GM21390 (cell line): Measurements from ENCODE around the gene HDAC5.
"Not testable (repeated sequence)": the region's sequence is repeated elsewhere in the genome, so short reads cannot be mapped to it uniquely, and the experiment has no call there.

Experiments used
- ATAC-seq: cut with Tn5 transposase; IDR thresholded peaks from one replicate; pipeline ENCODE4 v1.9.1; 2021; ENCODE audit not compliant: unreplicated experiment

Gene HDAC5

DNA sequence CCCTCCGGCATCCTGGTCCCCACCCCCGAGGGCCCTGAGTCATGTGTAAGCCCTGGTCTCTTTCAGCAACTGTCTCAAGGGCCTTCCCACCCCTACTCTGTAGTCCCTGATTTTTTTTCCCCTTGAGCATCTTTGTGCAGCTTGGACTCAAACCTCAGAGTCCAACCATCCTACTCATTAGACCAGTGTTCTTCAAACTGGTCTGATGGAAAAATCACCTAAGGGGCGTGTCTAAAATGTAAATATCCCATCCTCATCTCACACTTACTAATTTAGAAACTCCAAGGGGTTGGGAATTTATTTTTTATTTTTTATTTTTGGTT, 52.3 kb downstream of the HDAC5 start:
- ATAC-seq = no peak

DNA sequence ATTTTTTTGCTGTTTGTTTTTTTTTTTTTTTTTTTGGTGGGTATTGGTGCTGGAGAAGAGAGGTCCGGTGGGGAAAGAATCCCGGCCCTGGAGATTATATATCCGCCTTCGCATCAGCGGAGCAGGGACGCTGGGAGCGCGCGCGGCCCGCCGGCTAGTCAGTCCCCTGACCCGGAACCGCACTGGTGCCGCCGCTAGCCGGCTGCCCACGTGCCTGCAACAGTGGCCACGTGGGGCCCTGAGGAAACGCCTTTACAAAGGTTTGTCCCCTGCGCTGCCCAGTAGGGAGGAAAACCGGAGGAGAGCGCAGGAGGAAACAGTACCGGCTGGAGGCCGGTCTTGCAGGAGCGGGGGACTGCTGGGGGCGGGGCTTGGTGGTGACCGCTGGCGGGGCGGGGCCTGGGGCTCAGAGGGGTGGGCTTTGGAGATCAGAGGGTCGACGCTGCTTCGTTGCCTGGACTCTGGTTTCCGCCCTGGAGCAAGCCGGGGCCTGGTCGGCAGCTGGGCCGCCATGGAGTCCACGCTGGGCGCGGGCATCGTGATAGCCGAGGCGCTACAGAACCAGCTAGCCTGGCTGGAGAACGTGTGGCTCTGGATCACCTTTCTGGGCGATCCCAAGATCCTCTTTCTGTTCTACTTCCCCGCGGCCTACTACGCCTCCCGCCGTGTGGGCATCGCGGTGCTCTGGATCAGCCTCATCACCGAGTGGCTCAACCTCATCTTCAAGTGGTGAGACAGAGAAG, 52.8 kb downstream of the HDAC5 start, which contains the start of gene G6PC3:
TSS of gene G6PC3 (plus strand) at position 281 of the 743 bp plus-strand sequence. CDS start at position 512, 231 bp downstream.
- ATAC-seq = peak; percentile 64

DNA sequence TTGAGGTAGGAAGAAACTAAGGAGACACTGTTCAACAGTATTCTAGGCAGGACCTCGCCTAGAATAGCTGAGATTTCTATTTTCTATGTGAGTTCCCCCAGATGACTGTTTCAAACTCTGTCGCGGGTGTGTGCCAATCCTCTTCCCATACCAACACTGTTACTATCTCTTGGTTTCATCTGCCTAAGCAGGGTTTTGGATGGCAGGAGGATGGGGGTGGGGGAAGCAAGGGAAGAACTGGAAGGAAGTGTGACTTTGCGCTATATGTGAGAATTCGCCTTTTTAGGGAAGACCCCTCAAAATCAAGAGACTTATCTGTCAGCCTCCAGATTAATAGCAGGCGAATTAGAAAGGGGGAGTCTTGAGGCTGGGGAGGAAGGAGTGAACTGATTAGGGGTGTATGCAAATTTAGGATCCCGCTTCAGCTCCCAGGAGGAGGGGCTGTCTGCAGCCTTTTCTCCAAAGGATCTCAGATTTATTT, 53.4 kb downstream of the HDAC5 start:
- peak; percentile 1 for ATAC-seq

DNA sequence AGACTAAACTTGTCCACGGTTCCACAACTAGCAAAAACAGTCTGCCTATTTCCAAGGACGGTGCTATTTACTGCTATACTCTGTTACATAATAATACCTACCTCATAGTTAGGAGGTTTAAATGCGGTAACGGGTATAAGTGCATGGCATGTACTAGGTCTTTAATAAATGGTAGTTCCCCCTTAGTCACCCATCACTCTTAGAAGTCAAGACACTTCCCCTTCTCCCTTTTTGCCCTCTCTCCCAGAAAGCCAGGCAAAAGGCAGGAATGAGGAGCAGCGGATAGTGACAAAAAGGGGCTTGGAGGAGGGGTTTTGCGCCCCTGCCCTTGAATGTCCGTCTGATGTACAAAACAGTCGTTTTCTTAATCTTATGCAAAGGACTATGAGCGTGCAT, 55.9 kb downstream of the HDAC5 start:
- no peak for ATAC-seq

DNA sequence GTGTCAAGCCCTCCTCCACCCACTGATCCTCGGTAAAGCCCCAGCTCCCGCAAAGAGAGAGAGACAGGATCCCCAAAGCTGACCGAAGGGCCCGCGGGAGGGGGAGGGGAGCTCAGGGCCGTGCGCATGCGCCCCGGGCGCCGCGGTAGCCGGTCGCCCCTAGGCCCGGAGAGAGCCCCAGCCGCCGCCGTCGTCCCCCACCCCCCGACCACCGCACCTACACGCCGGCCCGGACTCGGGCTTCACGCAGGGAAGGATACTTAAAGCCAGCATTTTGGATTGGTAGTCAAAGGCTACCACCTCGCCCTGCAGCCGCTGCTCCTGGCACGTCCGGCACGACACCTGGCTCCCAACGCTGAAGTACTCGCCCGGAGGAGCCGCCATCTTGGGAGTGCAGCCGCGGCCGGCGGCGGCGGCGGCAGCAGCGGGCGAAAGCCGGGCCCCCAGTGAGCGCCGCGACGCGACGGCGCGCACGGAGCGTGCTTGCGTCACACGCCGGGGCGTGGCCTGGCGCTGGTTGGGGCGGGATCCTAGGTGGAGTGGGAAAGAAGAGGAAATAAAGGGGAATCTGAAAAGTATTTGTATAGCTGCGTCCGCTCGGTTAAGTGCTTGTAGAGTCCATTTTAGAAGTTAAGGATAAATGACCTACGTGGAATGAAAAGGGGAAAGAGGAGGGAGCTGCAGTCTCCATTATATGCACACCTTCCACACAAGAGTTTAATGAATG, 57.1 kb downstream of the HDAC5 start, which contains the start of gene LSM12:
TSS of gene LSM12 (minus strand) at position 468 of the 727 bp plus-strand sequence. CDS start at position 384, 84 bp downstream.
- peak; percentile 55 for ATAC-seq

DNA sequence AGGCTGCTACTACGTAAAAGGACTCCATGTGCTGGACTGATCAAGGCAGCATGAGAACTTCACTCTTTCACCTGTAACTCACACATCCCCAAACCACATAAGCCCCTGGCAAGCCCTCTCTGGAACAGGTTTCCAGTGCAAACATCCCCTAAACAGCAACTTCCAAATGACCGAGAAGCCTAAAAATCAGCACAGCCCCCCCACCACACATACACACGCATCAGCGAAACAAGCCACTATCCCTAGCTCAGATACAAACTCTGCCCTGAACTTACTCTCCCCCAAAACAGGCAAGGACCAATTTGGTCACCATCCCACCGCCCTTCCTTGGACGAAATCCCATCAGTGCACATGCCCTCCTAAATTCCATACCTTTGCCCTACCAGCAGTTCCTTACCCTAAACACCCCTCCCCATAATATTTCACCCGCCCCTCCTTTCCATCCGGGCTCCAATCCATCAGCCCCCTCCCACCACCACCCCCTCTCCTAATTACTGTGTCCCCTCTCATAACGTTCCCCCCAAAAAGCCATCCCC, 57.7 kb downstream of the HDAC5 start:
- ATAC-seq = no peak

DNA sequence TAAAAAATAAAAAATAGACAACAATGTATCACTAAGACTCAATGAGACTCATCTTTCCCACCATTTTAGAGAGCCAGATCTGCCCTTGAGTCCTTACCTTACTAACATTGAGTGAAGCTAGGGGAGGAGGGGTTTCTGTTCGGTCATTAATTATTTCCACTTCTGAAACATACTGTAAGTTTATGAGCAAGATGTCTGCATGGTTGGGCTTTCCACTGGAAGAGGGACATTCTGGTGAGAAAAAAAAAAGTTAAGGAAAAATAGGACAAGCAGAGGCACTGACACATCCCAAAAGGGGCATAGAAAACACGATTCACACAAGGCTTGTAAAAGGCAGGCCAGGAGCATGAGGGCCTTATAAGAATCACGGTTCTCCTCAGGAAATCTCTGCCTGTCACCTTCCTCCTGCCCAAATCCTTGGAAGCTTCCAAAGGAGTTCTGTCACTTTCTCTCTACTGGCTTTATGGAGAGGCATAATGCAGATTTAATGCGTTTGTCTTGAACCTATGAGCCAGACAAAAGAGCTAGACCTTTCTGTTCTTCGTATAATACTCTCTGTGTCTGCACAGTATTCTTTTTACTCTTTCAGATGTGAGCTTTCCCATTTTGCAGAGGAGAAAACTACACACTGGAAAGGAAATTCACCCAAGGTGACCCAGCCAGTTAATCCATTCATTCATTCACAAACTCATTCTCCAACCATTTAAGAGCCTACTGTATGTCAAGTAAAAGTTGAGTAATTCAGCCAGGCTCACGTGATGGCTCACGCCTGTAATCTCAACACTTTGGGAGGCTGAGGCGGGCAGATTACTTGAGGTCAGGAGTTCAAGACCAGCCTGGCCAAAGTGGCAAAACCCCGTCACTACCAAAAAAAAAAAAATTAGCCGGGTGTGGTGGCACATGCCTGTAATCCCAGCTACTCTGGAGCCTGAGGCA, 59.5 kb downstream of the HDAC5 start:
- ATAC-seq = no peak

DNA sequence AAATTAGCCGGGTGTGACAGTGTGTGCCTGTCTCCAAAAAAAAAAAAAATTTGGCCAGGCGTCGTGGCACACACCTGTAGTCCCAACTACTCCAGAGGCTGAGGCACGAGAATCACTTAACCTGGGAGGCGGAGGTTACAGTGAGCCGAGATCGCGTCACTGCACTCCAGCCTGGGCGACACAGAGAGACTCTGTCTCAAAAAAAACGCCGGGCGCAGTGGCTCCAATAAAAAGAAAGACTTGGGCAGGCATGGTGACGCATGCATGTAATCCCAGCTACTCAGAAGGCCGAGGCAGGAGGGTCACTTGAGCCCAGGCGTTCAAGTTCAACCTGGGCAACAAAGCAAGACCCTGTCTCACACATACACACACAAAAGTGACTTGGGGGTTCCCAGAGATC, 60.6 kb downstream of the HDAC5 start:
- no peak for ATAC-seq

DNA sequence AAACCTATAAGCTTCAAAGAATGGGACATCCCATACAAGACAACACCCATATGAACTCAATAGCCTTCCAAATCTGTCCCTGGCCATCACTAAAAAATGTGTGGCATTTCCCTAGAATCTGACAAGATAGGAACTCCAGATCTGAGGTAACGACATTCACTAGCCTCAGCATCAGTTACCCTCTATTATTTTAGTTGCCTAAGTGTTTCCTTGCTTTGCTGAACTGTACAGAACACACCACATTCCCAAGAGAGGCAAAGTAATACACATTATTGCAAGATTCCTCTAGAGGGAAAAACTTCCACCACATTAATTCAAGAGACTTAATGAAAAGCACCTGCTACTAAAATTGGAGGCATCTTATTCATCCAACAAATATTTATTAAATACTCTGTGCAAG, 62.0 kb downstream of the HDAC5 start:
- no peak for ATAC-seq

DNA sequence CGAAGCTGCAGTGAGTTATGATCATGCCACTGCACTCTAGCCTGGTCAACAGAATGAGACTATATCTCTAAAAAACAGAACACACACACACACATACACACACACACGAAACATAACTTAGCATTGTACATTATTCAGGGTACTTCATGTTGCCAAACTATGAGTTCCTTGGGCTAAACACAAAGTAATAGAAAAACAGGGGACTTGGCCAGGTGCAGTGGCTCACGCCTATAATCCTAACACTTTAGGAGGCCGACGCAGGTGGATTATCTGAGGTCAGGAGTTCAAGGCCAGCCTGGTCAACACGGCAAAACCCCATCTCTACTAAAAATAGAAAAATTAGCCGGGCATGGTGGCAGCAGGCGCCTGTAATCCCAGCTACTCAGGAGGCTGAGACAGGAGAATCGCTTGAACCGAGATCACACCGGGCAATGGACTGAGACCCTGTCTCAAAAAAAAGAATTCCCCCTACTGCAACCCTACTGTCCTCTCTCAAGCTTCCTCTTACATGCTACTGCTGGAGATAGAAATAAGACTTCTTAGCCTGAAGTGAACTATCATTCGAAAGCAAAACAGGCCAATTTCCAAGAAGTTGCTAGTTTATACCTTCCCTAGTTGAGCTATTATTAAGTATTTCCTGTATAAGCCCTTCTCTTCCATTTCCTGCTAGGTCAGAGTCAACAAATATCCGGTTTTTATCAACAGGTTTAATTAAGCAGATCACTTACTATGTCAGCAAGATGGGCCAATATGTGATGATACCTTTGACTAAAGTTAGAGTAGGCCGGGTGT, 64.1 kb downstream of the HDAC5 start:
- ATAC-seq = no peak

DNA sequence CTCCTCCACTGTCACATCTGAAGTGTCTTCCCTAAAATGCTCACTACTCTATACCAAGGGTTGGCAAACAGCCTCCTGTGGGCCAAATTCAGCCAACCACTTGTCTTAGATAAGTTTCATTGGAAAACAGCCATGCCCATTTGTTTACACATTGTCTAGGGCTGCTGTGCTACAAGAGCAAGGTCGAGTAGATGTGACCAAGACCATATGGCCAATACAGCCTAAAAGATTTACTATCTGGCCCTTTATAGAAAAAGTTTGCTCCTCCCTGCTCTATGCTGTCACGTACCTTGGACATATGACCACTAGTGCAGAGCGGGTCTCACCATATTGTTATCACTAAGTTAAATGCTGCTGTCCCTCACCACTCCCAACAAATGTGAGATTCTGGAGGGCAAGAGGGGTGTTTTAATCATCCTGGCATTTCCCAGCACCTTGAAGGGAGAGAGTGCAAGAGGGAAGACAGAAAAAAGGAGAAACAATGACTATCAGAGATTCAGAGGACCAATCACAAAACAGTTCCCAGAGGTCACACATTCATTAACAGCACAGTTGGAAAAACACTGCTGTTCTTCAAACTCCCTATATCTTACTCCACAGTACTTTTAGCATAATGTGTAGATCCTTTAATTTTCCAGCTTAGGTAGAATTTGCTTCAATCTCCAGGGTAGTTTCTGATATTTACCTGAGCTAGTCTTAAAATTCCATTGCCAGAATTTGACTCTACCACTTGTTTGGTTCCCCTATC, 70.1 kb downstream of the HDAC5 start:
- ATAC-seq = no peak

DNA sequence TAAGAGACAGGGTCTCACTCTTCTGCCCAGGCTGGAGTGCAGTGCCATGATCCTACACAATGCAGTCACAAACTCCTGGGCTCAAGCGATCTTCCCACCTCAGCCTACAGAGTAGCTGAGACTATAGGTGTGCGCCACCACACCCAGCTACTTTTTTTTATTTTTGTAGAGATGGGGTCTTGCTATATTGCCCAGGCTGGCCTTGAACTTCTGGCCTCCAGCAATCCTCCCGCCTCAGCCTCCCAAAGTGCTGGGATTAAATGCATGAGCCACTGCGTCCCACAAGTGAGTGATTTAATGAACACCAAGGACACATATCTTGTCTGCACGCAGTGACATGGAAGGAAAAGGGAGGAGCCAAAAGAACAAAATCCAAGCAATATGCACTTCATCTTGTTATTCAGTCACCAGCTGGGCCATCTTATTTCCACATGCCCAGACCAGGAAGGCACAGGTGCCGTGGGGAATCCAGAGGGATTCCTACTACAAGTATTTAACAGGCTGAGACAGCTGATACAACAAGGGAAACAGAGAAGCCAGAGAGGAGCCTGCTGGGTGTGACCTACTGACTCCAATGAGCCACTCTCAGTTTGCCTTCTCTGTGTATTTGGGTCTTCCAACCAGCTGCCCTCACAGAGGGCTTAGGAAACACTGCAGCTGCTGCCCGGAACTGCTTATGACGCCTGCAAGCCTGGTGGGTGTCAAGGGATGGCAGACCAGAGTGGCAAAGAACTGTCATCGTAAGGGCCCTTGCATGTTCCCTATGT, 74.0 kb downstream of the HDAC5 start:
- no peak for ATAC-seq

DNA sequence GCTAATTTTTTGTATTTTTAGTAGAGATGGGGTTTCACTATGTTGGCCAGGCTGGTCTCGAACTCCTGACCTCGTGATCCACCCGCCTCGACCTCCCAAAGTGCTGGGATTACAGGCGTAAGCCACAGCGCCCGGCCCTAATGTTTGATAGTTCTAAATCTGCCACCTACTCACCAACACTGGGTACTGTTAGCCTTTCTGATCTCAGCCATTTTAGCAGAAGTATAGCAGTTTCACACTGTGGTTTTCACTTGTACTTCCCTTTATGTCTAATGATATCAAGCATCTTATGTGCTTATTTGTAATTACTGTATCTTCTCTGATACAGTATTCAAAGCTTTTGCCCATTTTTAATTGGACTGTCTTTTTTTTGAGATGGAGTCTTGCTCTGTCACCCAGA, 76.5 kb downstream of the HDAC5 start:
- ATAC-seq = not testable (repeated sequence)

DNA sequence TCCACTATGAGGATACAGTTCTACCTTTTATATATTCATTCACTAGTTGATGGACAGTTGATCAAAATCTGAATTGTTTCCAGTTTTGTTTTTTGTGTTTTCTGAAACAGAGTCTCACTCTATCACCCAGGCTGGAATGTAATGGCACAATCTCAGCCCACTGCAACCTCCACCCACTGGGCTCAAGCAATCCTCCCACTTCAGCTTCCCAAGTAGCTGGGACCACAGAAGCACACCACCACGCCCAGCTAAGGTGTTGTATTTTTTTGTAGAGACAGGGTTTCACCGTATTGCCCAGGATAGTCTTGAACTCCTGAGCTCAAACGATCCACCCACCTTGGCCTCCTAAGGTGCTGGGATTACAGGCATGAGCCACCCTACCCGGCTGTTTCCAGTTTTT, 78.0 kb downstream of the HDAC5 start:
- no peak for ATAC-seq

DNA sequence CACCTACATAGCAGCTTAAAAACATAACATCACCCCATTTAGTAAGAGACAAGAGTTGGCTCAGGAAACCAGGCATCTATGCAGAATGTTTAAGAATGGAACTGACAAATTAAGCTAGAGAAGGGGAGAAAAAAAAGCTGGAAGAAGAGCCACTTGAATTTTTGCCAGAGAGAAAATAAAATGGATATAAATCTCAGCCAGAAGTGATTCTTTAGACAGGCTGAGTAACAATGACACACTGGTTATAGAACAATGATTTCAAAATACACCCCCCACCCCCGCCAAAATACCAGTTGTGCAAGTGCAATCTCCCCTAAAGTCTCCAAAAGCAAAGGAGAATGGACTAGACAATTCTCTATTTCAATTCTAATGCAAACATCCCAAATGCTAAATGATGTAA, 79.4 kb downstream of the HDAC5 start:
- no peak for ATAC-seq

DNA sequence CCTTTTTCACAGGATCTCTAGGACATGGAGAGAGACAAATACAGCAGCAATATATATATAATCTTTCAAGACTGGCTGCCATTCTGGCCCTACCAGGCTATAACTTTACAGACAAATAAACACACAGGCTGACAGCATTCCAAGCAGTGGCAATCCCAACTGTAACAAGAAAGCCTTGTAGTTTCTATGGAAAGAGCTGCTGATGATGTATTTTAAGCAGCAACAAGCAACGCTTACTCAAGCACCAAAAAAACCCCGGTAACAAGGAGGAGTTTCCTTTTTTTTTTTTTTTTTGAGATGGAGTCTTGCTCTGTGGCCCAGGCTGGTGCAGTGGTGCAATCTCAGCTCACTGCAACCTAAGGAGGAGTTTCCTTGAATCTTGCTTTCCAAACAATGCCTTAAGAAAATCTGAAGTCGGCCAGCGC, 80.2 kb downstream of the HDAC5 start:
- no peak for ATAC-seq

DNA sequence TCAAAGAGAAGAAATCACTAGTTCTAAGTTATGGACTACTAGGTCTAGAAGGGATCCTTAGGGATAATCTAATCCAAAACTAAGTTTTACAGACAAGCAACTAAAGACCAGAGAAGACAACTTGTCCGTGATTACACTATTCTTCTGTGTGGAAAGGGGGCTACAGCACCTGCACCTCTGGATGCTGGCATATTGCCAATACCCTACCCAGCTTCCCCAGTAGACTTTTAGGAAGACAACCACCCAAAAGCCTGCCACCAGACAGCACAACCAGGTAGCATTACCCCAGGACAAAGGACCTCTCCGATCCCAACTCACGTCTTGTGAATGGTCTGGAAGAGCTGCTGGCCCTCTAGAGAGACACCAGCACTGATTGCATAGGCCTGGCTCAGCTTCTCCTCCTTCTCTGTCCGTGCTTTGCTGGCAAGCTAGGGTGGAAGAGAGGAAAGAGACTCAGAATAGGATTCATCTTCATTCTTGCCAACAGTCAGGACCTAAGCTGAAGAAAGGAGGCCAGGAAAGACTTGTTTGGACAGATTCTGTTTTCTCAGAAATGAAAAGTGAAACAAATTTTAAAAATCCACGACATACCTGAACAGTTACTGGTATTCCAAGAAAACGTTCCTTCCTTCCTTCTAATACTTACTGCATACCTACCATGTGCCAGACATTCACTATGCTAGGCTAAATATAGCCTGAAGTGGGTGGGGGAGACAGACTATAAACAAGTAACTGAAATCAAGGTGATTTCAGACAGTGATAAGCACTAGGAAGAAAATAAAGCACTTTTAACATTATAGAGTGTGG, 83.4 kb downstream of the HDAC5 start:
- no peak for ATAC-seq

DNA sequence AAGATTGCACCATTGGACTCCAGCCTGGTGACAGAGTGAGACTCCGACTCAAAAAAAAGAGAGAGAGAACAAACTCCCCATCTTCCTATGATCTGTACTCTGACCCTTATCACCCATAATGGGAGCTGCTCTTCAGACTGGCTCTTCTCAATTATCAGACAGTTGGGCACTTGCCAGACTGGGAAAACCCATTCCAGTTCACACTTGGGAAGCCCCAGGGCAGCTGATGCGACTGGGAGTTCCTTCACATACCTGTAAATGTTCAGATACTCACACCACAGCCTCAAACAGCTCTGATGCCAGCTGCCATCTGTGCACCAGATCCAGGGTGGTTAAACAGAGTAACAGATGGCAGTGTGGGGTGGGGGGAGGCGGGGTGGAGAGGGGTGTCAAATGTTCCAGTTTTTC, 84.8 kb downstream of the HDAC5 start:
- ATAC-seq = no peak
